Neural cell (in vitro differentiated cells): ENCODE data around the gene TAMM41.
A peak's percentile ranks its signal among the peaks of the same experiment; 100 is the strongest.

Experiments
- EP300 ChIP-seq: fragments of 450-650 bp; conservative IDR thresholded peaks from 2 replicates; pipeline ENCODE4 v1.6.1; 2014; ENCODE audit warnings: antibody characterized with exemption, mild to moderate bottlenecking, moderate library complexity; ENCODE audit not compliant: poor library complexity, severe bottlenecking
- EZH2 ChIP-seq: fragments of 200-600, 300-800 bp; shearing (Covaris generic), sonication (generic); IDR thresholded peaks from 2 replicates; pipeline ENCODE4 v1.6.1; 2014; ENCODE audit warnings: antibody characterized with exemption, low read length, borderline replicate concordance, mild to moderate bottlenecking; ENCODE audit not compliant: insufficient read depth, poor library complexity, severe bottlenecking
- MXI1 ChIP-seq: fragments of 450-650 bp; conservative IDR thresholded peaks from 2 replicates; pipeline ENCODE4 v1.6.1; 2014; ENCODE audit warnings: antibody characterized with exemption, mild to moderate bottlenecking; ENCODE audit not compliant: poor library complexity, severe bottlenecking
- RAD21 ChIP-seq: fragments of 450-650 bp; conservative IDR thresholded peaks from 2 replicates; pipeline ENCODE4 v1.6.1; 2014; ENCODE audit warnings: antibody characterized with exemption, mild to moderate bottlenecking, moderate library complexity
- SMC3 ChIP-seq: fragments of 450-650 bp; conservative IDR thresholded peaks from 2 replicates; pipeline ENCODE4 v1.6.1; 2014; ENCODE audit warnings: antibody characterized with exemption, mild to moderate bottlenecking, moderate library complexity; ENCODE audit not compliant: poor library complexity
- TAF1 ChIP-seq: IDR thresholded peaks from 2 replicates; pipeline ENCODE4 v1.6.1; 2012; ENCODE audit warnings: low read depth
- TF ChIP-seq, protein P1 (sequence below): fragments of 450-650 bp; IDR thresholded peaks from 2 replicates; pipeline ENCODE4 v1.5.1; 2014; ENCODE audit warnings: antibody characterized with exemption, mild to moderate bottlenecking, moderate library complexity; ENCODE audit not compliant: poor library complexity, severe bottlenecking

DNA sequence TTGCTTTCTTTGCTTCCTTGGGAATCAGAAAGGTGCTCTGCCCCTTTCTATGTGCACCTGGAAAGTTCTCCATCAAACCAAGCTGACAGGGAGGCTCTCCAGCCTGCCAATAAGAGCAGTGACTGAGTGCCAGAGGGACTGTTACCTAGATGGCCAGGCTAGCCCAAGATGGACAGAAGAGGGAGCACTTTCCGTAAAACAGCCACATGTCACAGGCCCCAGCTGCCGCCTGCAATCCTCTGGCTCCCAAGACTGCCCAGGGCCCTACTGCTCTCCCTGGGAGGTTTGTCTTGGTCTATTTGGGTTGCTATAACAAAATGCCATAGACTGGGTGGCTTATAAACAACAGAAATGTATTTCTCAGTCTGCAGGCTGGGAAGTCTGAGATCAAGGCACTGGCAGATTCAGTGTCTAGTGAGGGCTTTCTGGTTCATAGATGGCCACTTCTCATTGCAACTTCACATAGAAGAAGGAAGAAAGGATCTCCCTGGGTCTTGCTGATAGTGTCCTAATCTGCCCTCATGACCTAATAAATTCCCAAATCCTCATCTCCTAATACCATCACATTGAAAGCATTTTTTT is 72.3 kb downstream of the TAMM41 start:
- TF ChIP-seq, protein P1, sequence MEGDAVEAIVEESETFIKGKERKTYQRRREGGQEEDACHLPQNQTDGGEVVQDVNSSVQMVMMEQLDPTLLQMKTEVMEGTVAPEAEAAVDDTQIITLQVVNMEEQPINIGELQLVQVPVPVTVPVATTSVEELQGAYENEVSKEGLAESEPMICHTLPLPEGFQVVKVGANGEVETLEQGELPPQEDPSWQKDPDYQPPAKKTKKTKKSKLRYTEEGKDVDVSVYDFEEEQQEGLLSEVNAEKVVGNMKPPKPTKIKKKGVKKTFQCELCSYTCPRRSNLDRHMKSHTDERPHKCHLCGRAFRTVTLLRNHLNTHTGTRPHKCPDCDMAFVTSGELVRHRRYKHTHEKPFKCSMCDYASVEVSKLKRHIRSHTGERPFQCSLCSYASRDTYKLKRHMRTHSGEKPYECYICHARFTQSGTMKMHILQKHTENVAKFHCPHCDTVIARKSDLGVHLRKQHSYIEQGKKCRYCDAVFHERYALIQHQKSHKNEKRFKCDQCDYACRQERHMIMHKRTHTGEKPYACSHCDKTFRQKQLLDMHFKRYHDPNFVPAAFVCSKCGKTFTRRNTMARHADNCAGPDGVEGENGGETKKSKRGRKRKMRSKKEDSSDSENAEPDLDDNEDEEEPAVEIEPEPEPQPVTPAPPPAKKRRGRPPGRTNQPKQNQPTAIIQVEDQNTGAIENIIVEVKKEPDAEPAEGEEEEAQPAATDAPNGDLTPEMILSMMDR = peak; percentile 30
- TF ChIP-seq SMC3 (no peak), TAF1 (no peak), RAD21 (no peak), EZH2 (no peak), MXI1 (no peak), EP300 (no peak)
